HepG2 (cell line): ENCODE measurements around the gene GABRG3.

Experiments used
- ASH2L ChIP-seq: fragments of 300-600, 200-600 bp; sonication (generic); IDR thresholded peaks from 2 replicates; pipeline ENCODE4 v1.7.0; 2017; ENCODE audit warnings: low read depth, mild to moderate bottlenecking, moderate library complexity, mixed read lengths, low read length; ENCODE audit not compliant: insufficient read length
- CTCF ChIP-seq: sonication (generic); formaldehyde crosslinking; IDR thresholded peaks from 2 replicates; pipeline ENCODE4 v1.5.0; 2020; ENCODE audit warnings: mild to moderate bottlenecking, missing genetic modification reagents, moderate library complexity
- MXD1 ChIP-seq: sonication (generic); formaldehyde crosslinking; IDR thresholded peaks from 2 replicates; pipeline ENCODE4 v1.4.0; 2020; ENCODE audit warnings: mild to moderate bottlenecking, missing genetic modification reagents
- REST ChIP-seq, 2 experiments: IDR thresholded peaks; 2 replicates each; pipeline ENCODE4 v1.6.1; 2011 to 2012; ENCODE audit warnings: low read length in 2 of 2, borderline replicate concordance in 1 of 2, low read depth in 1 of 2, mild to moderate bottlenecking in 1 of 2, moderate library complexity in 1 of 2
- TCF7L2 ChIP-seq: IDR thresholded peaks from 2 replicates; pipeline ENCODE4 v1.6.1; 2011; ENCODE audit warnings: mild to moderate bottlenecking, low read depth, low read length, moderate library complexity
- ZNF18 ChIP-seq: sonication (generic); formaldehyde crosslinking; IDR thresholded peaks from 2 replicates; pipeline ENCODE4 v1.8.0; 2022; ENCODE audit warnings: mild to moderate bottlenecking, missing genetic modification reagents; ENCODE audit not compliant: insufficient replicate concordance
- ZNF34 ChIP-seq: sonication (generic); formaldehyde crosslinking; IDR thresholded peaks from 2 replicates; pipeline ENCODE4 v1.4.0; 2020; ENCODE audit warnings: mild to moderate bottlenecking, missing genetic modification reagents, borderline replicate concordance
- ZNF367 ChIP-seq: sonication (generic); formaldehyde crosslinking; IDR thresholded peaks from 2 replicates; pipeline ENCODE4 v1.4.0; 2020; ENCODE audit warnings: missing genetic modification reagents, borderline replicate concordance
- ZNF451 ChIP-seq: sonication (generic); formaldehyde crosslinking; IDR thresholded peaks from 2 replicates; pipeline ENCODE4 v1.5.0; 2020; ENCODE audit warnings: mild to moderate bottlenecking, missing genetic modification reagents
- ZZZ3 ChIP-seq: sonication (generic); formaldehyde crosslinking; IDR thresholded peaks from 2 replicates; pipeline ENCODE4 v1.4.0; 2020; ENCODE audit warnings: missing genetic modification reagents, mild to moderate bottlenecking, borderline replicate concordance

GRCh38 chr15:27114473-27114872, 143.5 kb downstream of the GABRG3 start:
- TF ChIP-seq REST (IDR thresholded peaks at IDR 0.05; ENCODE audit: borderline replicate concordance in 1 of 2, low read depth in 1 of 2, low read length in 2 of 2) = no peak
- no peak for TF ChIP-seq ZNF451 (CRISPR knock-in tag)
- no peak for TF ChIP-seq ZNF367
- no peak for TF ChIP-seq MXD1 (CRISPR knock-in tag)
- no peak for TF ChIP-seq CTCF (CRISPR knock-in tag)
- TF ChIP-seq ZNF18 (CRISPR knock-in tag) = no peak
- TF ChIP-seq ASH2L = no peak
- TF ChIP-seq ZZZ3 (CRISPR knock-in tag) = no peak
- TF ChIP-seq TCF7L2 = no peak
- TF ChIP-seq ZNF34 (CRISPR knock-in tag) = no peak
